Heart left ventricle (tissue), 13 donors: ENCODE measurements around the gene NUP54.

Source experiments
- CTCF ChIP-seq, 12 donors: fragments of 200-600 bp; sonication (generic) in 4 of 12; IDR thresholded peaks; one replicate each; pipeline versions ENCODE4 v1.5.0 to v1.8.0; 2018 to 2022; ENCODE audit warnings: antibody characterized with exemption in 12 of 12, mild to moderate bottlenecking in 5 of 12
- POLR2A ChIP-seq, 2 donors: fragments of 450-650 bp; IDR thresholded peaks; one replicate each; pipeline ENCODE4 v1.6.1; 2017; ENCODE audit warnings: antibody characterized with exemption in 2 of 2, mild to moderate bottlenecking in 2 of 2, moderate library complexity in 2 of 2
- donor health status: ischemic (EF 13 %, LVEDD 7.1; RV severe dilation, severe dysfunction).
- donor health status: DM: no; HTN: yes; CAD: no.
- donor health status: DM: no; HTN: no; CAD: no.
- donor health status: ischemic (EF 25% LVEDD 6.9; RV normal size, moderate dysfunction).
- donor health status: ischemic (EF 25% LVEDD 5.7; RV mildly dilated, moderate dysfunction).
- donor health status: ischemic (EF 35%, LVEDD 5.7; RV mildly dilated, moderate dysfunction).
- donor health status: nonischemic (EF 11% LVEDD 7.7; RV severe dilation, severe dysfunction).
- donor health status: DM: yes; HTN: yes; CAD: no.
- donor health status: PGD.
- donor health status: ischemic (EF 29% LVEDD 5.4; RV normal size, mild dysfunction).
- donor health status: nonischemic (EF 23%, LVEDD 6.1; RV moderate dilation, normal function).

- TF ChIP-seq CTCF (IDR thresholded peaks at IDR 0.05) = no peak
- no peak for TF ChIP-seq POLR2A (IDR thresholded peaks at IDR 0.05)
Measured at GRCh38 chr4:76078033-76078613, 70.1 kb downstream of the NUP54 start.
